Measurements from ENCODE around the gene RELN. TPM values are rescaled to one million over a fixed set of nuclear protein-coding genes. Genes with fewer than 3 reads are reported as not detected.

Gene RELN
- total RNA-seq, 2 experiments from 2014 or later: not detected

DNA sequence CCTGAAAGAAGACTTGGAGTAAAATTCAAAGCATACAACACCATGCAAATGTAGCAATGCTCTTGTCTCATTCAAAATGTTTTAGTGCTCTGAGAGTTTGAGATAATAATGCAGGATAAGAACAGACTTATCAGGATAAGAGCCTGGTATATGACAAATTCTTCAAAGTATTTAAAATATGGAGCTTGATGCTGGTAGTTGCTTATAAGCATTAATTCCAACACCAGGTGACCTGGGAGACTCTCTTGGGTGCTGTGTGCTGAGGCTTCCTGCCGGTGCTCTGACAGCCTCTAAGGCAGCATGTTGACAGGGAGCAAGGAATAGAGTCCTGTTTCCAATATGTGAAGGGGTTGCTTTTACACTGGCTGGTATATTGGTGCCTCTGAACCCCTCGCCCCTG lies 508.7 kb downstream of the RELN start:
- no peak for ATAC-seq (ENCODE audit: poor library complexity)
- H3K4me1 ChIP-seq (ENCODE audit: insufficient read depth, low read length): no peaks in the 10 kb centered on the region
- DNase-seq: no peak
- Mint-ChIP-seq H3K4me1 (ENCODE audit: low read depth) (no peaks in the 10 kb centered on the region), H3K27me3 (peaks cover 48% of the 10 kb centered on the region), H3K9me3 (no peaks in the 10 kb centered on the region), H3K4me3 (no peak overlapping the region), H3K36me3 (ENCODE audit: low read depth) (no peaks in the 10 kb centered on the region), H3K27ac (no peak overlapping the region)
- intact Hi-C loops (cut with DNase I, micrococcal nuclease): no loop called here
- ChIA-PET CTCF (interaction anchor here (0.6 kb wide), 1 partner anchor 13 kb away, joined by 3 read pairs; no protein-coding TSS in a partner anchor), POLR2A (no interaction called here)
- H3K36me3 ChIP-seq (ENCODE audit: insufficient read depth, low read length): no peaks in the 10 kb centered on the region
- TF ChIP-seq, protein P1, sequence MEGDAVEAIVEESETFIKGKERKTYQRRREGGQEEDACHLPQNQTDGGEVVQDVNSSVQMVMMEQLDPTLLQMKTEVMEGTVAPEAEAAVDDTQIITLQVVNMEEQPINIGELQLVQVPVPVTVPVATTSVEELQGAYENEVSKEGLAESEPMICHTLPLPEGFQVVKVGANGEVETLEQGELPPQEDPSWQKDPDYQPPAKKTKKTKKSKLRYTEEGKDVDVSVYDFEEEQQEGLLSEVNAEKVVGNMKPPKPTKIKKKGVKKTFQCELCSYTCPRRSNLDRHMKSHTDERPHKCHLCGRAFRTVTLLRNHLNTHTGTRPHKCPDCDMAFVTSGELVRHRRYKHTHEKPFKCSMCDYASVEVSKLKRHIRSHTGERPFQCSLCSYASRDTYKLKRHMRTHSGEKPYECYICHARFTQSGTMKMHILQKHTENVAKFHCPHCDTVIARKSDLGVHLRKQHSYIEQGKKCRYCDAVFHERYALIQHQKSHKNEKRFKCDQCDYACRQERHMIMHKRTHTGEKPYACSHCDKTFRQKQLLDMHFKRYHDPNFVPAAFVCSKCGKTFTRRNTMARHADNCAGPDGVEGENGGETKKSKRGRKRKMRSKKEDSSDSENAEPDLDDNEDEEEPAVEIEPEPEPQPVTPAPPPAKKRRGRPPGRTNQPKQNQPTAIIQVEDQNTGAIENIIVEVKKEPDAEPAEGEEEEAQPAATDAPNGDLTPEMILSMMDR (IDR thresholded peaks at IDR 0.05): no peak
- no peak overlapping the region for H3K4me3 ChIP-seq (ENCODE audit: low read length)
- peaks cover 5 to 10% of the 10 kb centered on the region in 2 experiments for H3K27me3 ChIP-seq (ENCODE audit: control insufficient read depth in 1 of 2, insufficient read depth in 2 of 2, low read length in 2 of 2)
- no peaks in the 10 kb centered on the region for H3K9me3 ChIP-seq (ENCODE audit: control insufficient read depth in 1 of 2, insufficient read depth in 1 of 2, low read length in 2 of 2)
- H3K27ac ChIP-seq (ENCODE audit: low read depth in 1 of 2, low read length in 2 of 2): no peak overlapping the region

DNA sequence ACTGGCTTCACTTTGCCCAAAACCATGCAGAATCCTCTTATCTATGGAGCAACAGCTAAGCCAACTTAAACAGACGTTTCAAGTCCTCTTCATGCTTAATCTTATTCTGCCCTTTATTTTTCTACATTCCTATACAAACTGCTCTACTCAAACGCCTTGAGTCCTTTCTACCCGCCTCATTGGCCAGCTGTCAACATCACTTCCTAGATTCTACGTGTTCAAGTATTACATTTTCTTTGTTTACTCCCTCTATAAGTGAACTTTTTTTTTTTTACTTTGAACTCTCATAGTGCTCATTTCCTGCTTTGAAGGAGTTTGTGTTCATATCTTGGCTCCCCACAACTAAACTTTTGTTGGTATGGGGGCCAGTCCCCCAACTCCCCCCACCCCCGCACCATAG lies 514.5 kb downstream of the RELN start:
- peaks cover 0 to 36% of the 10 kb centered on the region in 2 experiments for H3K27me3 ChIP-seq (ENCODE audit: control insufficient read depth in 1 of 2, insufficient read depth in 2 of 2, low read length in 2 of 2)
- no peak for DNase-seq
- peaks cover 43% of the 10 kb centered on the region for H3K27me3 Mint-ChIP-seq
- no peaks in the 10 kb centered on the region for H3K4me1 ChIP-seq (ENCODE audit: insufficient read depth, low read length)
- H3K4me3 Mint-ChIP-seq: no peak overlapping the region
- H3K9me3 ChIP-seq (ENCODE audit: control insufficient read depth in 1 of 2, insufficient read depth in 1 of 2, low read length in 2 of 2): no peaks in the 10 kb centered on the region
- no peaks in the 10 kb centered on the region for H3K36me3 ChIP-seq (ENCODE audit: insufficient read depth, low read length)
- ChIA-PET CTCF (no interaction called here), POLR2A (no interaction called here)
- intact Hi-C loops (cut with DNase I, micrococcal nuclease): no loop called here
- H3K4me3 ChIP-seq (ENCODE audit: low read length): no peak overlapping the region
- no peaks in the 10 kb centered on the region for H3K4me1 Mint-ChIP-seq (ENCODE audit: low read depth)
- H3K9me3 Mint-ChIP-seq: no peaks in the 10 kb centered on the region
- TF ChIP-seq, protein P1 (IDR thresholded peaks at IDR 0.05): no peak
- H3K27ac ChIP-seq (ENCODE audit: low read depth in 1 of 2, low read length in 2 of 2): no peak overlapping the region
- no peak overlapping the region for H3K27ac Mint-ChIP-seq
- H3K36me3 Mint-ChIP-seq (ENCODE audit: low read depth): no peaks in the 10 kb centered on the region
- ATAC-seq (ENCODE audit: poor library complexity): no peak

DNA sequence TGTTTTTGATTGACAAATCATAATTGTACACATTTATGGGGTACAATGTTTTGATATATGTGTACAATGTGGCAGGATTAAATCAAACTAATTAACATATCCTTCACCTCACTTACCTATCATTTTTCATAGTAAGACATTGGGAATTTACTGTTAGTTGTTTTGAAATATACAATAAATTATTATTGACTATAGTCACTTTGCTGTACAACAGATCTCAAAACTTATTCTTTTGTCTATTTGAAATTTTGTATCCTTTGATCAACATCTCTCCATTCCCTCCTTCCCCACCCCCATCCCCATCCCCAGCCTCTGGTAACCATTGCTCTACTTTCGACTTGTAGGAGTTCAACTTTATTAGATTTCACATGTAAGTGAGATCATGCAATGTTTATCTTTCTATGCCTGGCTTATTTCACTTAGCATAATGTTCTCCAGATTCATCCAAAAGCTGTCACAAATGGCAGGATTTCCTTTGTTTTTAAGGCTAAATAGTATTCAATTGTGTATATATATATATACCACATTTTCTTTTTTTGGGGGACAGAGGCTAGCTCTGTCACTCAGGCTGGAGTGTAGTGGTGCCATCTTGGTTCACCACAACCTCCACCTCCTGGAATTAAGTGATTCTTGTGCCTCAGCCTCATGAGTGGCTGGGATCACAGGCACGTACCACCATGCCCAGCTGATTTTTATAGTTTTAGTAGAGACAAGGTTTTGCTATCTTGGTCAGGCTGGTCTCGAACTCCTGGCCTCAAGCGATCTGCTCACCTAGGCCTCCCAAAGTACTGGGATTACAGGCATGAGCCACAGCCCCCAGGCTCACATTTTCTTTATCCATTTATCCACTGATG lies 520.1 kb downstream of the RELN start:
- Mint-ChIP-seq H3K36me3 (ENCODE audit: low read depth) (no peaks in the 10 kb centered on the region), H3K4me1 (ENCODE audit: low read depth) (no peaks in the 10 kb centered on the region), H3K4me3 (no peak overlapping the region), H3K27me3 (peaks cover 45% of the 10 kb centered on the region), H3K27ac (no peak overlapping the region), H3K9me3 (no peaks in the 10 kb centered on the region)
- intact Hi-C loops (cut with DNase I, micrococcal nuclease): no loop called here
- DNase-seq (no peak), ATAC-seq (ENCODE audit: poor library complexity) (no peak)
- TF ChIP-seq, protein P1 (IDR thresholded peaks at IDR 0.05): no peak
- ChIA-PET POLR2A (no interaction called here), CTCF (no interaction called here)
- Histone ChIP-seq H3K4me1 (ENCODE audit: insufficient read depth, low read length) (no peaks in the 10 kb centered on the region), H3K36me3 (ENCODE audit: insufficient read depth, low read length) (no peaks in the 10 kb centered on the region), H3K27me3 (ENCODE audit: control insufficient read depth in 1 of 2, insufficient read depth in 2 of 2, low read length in 2 of 2) (peaks cover 0 to 29% of the 10 kb centered on the region in 2 experiments), H3K27ac (ENCODE audit: low read depth in 1 of 2, low read length in 2 of 2) (no peak overlapping the region), H3K4me3 (ENCODE audit: low read length) (no peak overlapping the region), H3K9me3 (ENCODE audit: control insufficient read depth in 1 of 2, insufficient read depth in 1 of 2, low read length in 2 of 2) (no peaks in the 10 kb centered on the region)

Measured in CD4-positive, alpha-beta T cell (primary cell).